ENCODE data around the gene COX6B2.

GRCh38 chr19:55344444-55344843 is 10.1 kb downstream of the COX6B2 start:
- TF ChIP-seq POLR2A (IDR thresholded peaks at IDR 0.05) (no peak), EP300 (IDR thresholded peaks at IDR 0.05) (no peak), CTCF (IDR thresholded peaks at IDR 0.05) (no peak), POLR2AphosphoS5 (IDR thresholded peaks at IDR 0.05) (no peak)
